WERI-Rb-1 (cell line): ENCODE results near the gene STAU1.

Experiments used
- DNase-seq: peaks from one replicate; pipeline ENCODE4 v3.0.0-alpha.2; 2020
- H3K27ac ChIP-seq: fragments of 250-450 bp; sonication (Bioruptor Pico); 2 replicates; pipeline ENCODE4 v1.5.1; 2020; ENCODE audit warnings: mild to moderate bottlenecking, moderate library complexity
- H3K27me3 ChIP-seq: fragments of 250-450 bp; sonication (Bioruptor Pico); 2 replicates; pipeline ENCODE4 v1.5.1; 2021; ENCODE audit warnings: mild to moderate bottlenecking, low read depth, moderate library complexity; ENCODE audit not compliant: insufficient read depth, severe bottlenecking
- H3K36me3 ChIP-seq: fragments of 250-450 bp; sonication (Bioruptor Pico); 2 replicates; pipeline ENCODE4 v1.5.1; 2020; ENCODE audit warnings: mild to moderate bottlenecking, moderate library complexity
- H3K4me3 ChIP-seq: 2 replicates; pipeline ENCODE4 v1.5.1; 2011; ENCODE audit warnings: low read depth, mild to moderate bottlenecking, control low read depth, low read length
- H3K9me3 ChIP-seq: fragments of 250-450 bp; sonication (Bioruptor Pico); 2 replicates; pipeline ENCODE4 v1.5.1; 2021; ENCODE audit warnings: mild to moderate bottlenecking, moderate library complexity; ENCODE audit not compliant: severe bottlenecking
- TF ChIP-seq, protein P1 (sequence below): IDR thresholded peaks from 2 replicates; pipeline ENCODE4 v1.5.1; 2011; ENCODE audit warnings: low read depth, mild to moderate bottlenecking, control low read depth, inconsistent platforms, low read length

STAU1 gene

DNA sequence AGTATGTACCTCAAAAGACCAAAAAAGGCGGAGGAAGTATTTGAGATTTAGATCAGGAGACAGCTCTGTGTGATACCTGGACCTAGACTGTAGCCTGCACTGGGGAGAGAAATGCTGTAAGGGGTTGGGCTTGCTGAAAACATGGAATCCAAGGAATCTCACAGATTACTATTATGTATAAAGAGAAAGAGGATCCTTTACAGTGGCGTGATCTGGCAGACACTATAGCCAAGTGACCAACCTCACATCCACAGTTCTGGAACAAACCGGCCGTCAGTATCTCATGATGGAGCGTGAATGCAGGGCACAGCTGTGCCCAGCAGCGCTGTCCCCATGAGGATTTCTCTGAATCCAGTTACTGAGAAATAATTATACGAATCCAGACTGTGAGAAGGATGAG lies 43.3 kb upstream of the STAU1 start:
- H3K27ac ChIP-seq = peak overlapping the region; percentile 87
- no peaks in the 10 kb centered on the region for H3K27me3 ChIP-seq
- no peak for DNase-seq
- H3K4me3 ChIP-seq = no peak overlapping the region
- no peaks in the 10 kb centered on the region for H3K9me3 ChIP-seq
- TF ChIP-seq, protein P1, sequence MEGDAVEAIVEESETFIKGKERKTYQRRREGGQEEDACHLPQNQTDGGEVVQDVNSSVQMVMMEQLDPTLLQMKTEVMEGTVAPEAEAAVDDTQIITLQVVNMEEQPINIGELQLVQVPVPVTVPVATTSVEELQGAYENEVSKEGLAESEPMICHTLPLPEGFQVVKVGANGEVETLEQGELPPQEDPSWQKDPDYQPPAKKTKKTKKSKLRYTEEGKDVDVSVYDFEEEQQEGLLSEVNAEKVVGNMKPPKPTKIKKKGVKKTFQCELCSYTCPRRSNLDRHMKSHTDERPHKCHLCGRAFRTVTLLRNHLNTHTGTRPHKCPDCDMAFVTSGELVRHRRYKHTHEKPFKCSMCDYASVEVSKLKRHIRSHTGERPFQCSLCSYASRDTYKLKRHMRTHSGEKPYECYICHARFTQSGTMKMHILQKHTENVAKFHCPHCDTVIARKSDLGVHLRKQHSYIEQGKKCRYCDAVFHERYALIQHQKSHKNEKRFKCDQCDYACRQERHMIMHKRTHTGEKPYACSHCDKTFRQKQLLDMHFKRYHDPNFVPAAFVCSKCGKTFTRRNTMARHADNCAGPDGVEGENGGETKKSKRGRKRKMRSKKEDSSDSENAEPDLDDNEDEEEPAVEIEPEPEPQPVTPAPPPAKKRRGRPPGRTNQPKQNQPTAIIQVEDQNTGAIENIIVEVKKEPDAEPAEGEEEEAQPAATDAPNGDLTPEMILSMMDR = no peak
- peaks cover 78% of the 10 kb centered on the region for H3K36me3 ChIP-seq

DNA sequence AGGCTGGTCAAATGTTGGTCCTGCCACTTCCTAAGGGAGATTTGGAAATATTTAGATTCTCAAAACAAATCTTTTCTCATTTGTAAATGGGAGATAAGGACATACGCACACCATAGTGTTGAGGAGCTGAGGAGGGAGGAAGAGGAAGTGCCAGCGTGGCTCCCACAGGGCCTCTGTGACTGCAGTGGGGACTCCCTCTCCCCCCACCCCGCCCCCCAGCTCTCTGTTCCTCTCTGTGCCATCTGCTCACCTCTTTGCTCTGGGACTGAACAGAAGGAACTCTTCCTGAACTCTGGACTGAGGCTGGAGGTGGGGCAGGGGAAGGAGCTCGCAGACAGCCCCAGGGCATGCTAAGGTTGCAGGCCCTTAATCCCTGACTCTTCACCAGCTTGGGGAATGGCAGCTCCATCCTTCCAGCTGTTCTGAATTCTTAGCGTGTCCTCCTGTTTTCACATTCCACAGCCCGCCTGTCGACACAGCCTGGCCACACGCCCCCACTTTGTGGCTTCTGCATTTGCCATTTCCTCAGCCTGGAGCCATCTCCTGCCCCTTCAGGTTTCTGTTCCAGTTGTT lies 42.5 kb upstream of the STAU1 start:
- Histone ChIP-seq H3K27me3 (no peaks in the 10 kb centered on the region), H3K9me3 (no peaks in the 10 kb centered on the region), H3K27ac (peak overlapping the region; percentile 87), H3K36me3 (peaks cover 80% of the 10 kb centered on the region), H3K4me3 (no peak overlapping the region)
- TF ChIP-seq, protein P1 = no peak
- peak; percentile 93 for DNase-seq

DNA sequence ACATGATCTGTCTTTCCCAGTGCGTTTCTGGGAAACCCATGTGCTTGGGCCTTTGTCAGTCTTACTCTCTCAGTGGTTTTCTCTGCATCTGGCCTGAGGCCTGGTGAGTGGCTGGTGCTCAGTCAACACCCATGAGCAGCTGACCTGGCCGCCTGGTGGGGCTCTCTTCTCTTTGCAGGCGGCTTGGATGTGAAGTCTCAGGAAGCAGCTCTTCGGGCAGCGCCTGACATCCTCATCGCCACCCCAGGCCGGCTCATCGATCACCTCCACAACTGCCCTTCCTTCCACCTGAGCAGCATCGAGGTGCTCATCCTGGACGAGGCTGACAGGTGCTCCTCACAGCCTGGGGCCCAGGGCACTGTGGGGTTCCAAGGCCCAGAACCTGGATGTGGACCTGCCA lies 41.9 kb upstream of the STAU1 start:
- peak overlapping the region; percentile 87 for H3K27ac ChIP-seq
- TF ChIP-seq, protein P1 = peak; percentile 9; the same call in 1 of the 2 replicates
- peak; percentile 46 for DNase-seq

DNA sequence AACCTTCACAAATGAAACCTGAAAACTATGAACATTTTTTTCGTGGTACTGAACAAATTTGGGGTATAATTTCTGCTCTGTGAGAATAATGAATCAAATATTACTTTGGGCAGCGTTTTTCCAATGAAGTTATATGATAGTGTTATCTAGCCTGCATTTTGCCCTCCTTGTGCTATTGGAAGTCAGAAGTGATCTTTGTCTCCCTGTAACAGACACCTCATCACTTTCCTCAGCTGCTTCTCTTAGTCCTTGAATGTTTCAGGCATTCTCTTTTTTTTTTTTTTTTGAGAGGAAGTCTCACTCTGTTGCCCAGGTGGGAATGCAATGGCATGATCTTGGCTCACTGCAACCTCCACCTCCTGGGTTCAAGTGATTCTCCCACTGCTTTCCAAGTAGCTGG lies 41.2 kb upstream of the STAU1 start:
- TF ChIP-seq, protein P1 = no peak
- peaks cover 77% of the 10 kb centered on the region for H3K36me3 ChIP-seq

More for the DNA sequence above, 41.9 kb upstream of the STAU1 start:
- Histone ChIP-seq H3K27me3 (no peaks in the 10 kb centered on the region), H3K4me3 (no peak overlapping the region), H3K36me3 (peaks cover 77% of the 10 kb centered on the region), H3K9me3 (no peaks in the 10 kb centered on the region)

DNA sequence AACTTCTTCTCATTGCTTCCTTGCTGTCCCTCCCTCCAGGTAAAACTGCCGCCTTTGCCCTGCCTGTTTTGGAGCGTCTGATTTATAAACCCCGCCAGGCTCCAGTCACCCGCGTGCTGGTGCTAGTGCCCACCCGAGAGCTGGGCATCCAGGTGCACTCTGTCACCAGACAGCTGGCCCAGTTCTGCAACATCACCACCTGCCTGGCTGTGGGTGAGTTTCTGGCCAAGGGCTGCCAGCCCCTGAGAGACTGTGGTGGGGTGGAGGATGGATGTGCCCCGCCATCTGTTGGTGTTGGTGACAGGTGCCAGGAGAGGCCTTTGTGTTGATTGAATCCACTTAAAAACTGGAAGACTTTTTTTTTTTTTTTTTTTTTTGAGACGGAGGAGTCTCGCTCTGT lies 40.5 kb upstream of the STAU1 start:
- Histone ChIP-seq H3K27me3 (no peaks in the 10 kb centered on the region), H3K36me3 (peaks cover 74% of the 10 kb centered on the region), H3K9me3 (no peaks in the 10 kb centered on the region), H3K4me3 (no peak overlapping the region), H3K27ac (no peak overlapping the region)
- TF ChIP-seq, protein P1 = no peak
- DNase-seq = no peak

More for the DNA sequence above, 41.2 kb upstream of the STAU1 start:
- no peak for DNase-seq
- no peaks in the 10 kb centered on the region for H3K9me3 ChIP-seq
- H3K27me3 ChIP-seq = no peaks in the 10 kb centered on the region
- H3K27ac ChIP-seq = no peak overlapping the region; the same call in 1 of the 2 replicates
- no peak overlapping the region for H3K4me3 ChIP-seq

DNA sequence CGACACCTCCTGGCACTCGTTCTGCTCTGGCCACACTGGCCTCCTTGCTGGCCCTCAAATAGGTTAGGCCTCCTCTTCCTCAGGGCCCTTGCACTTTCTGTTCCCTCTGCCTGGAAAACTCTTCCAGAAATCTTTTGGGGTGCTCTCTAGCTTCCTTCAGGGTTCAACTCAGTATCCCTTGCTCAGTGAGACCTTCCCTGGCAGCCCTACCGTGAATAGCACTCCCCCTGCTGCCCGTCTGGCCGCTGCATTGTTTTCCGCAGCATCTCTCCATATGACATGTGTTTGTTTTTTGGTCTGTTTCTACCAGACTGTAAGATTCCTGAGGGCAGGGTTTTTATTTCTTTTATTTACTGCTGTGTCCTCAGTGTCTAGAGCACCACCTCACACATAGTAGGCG lies 37.8 kb upstream of the STAU1 start:
- Histone ChIP-seq H3K4me3 (no peak overlapping the region), H3K27ac (no peak overlapping the region), H3K36me3 (peaks cover 72% of the 10 kb centered on the region), H3K9me3 (no peaks in the 10 kb centered on the region), H3K27me3 (no peaks in the 10 kb centered on the region)
- TF ChIP-seq, protein P1 = 0 out of 2 replicates have a peak, but pooled peaks have one; percentile 8
- no peak for DNase-seq
